Activated CD4-positive, alpha-beta T cell treated with anti-CD3 and anti-CD28 coated beads for 4 hours (primary cell): Measurements from ENCODE around the gene CBFA2T3.
A peak's percentile ranks its signal among the peaks of the same experiment; 100 is the strongest.

Experiments used
- DNase-seq, 2 donors: peaks; one replicate each; pipeline ENCODE4 v3.0.0-alpha.2; 2020

CBFA2T3 gene

DNA sequence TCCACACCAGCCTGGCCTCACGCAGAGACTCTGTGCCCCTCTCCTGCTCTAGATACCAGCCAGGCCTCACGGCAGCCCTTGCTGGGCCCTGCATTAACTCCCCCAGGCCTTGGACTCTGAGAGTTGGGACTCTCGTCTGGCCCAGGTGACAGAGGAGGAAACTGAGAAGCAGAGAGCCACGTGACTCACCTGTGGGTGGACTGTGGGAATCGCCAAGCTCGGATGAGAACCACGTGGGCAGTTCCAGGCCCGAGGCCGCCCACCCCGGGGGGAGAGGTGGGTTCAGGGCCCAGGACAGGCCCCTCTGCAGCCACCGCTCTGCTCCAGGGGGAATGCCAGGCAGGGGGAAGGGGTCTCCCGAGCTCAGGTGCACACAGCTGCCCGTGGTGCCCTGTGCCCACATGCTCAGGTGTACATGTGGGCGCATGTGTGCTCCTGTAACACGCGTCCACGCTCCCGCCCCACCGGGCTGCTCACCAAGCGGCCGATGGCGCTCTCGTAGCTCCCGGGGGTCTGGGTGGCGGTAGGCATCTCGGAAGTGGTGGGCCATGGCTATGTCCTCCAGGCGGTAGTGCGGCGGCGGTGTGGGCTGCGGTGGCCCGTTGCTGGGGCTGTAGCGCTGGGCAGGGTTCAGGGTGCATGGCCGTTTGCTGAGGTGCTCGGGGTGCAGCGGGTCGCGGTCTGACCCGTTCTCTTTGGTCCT is 92.3 kb downstream of the CBFA2T3 start:
- DNase-seq, result no peak

DNA sequence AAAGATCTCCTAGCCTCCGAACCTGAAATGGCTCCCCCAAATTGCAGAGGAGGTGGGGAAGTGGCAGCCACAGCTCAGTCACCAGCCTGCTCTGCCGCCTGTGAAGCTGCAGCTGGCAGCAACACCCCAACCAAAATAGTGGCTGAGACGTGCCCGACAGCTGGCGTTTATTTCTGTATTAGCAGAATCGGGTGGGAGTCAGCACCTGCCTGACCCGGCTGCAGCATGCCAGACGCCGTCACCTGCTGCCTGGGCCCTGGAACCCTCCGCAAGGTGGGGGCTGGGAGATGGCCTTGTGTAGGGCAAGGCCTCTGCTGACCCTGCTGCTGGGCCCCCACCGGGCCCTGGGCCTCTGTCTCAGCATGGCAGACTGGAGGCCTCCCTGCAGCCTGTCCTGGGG is 93.1 kb downstream of the CBFA2T3 start:
- DNase-seq, result no peak

DNA sequence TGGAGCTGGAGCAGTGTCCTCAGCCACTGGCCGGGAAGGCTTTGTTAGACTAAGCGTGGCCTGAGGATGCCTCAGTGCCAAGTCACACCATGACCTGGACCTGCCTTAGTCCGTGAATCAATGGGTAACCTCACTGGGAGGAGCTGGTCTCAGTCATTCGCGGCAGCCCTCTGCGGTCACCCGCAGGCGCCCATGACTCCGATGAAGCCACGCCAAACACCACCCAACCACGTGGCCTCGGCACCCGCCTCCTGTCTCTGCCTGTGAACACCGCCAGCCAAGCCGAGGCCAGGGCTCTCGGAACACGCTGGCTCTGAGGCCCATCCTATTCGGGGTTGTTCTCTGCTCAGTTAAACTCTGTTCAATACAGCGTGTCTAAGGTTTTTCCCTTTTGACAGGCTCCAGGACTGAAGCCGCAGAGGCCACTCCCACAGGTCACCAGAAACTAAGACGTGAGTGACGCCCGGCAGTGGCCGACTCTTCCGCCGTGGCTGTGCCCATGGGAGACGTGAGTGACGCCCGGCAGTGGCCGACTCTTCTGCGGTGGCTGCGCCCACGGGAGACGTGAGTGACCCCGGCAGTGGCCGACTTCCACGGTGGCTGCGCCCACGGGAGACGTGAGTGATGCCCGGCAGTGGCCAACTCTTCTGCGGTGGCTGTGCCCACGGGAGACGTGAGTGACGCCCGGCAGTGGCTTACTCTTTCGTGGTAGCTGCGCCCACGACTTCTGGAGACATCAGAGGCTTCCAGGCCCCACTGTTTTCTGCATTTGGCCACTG is 93.7 kb downstream of the CBFA2T3 start:
- no peak for DNase-seq

DNA sequence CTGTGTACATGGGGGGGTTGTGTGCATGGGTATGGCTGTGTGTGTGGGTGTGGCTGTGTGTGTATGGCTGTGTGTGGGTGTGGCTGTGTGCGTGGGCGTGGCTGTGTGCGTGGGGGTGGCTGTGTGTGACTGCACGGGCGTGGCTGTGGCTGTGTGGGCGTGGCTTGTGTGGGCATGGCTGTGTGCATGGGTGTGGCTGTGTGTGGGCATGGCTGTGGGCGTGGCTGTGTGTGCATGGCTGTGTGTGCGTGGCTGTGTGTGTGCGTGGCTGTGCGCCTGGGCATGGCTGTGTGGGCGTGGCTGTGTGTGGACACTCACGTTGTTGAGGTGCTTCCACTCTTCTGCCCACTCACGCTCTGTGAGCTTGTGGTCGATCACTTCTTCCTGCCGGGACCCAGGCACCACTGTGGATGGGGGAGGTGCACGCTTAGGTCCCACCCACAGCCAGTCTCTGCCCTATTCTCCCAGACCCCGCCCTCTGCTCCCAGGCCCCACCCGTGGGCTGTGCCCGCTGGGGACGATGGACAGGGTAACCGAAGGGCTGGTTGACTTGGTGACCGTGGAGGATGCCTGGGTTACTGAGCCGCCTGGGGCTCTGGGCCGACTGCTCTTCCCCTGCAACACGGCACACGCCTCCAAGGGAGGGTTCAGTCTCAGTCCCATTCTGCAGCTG is 94.5 kb downstream of the CBFA2T3 start:
- DNase-seq, result peak; percentile 19 to 44

DNA sequence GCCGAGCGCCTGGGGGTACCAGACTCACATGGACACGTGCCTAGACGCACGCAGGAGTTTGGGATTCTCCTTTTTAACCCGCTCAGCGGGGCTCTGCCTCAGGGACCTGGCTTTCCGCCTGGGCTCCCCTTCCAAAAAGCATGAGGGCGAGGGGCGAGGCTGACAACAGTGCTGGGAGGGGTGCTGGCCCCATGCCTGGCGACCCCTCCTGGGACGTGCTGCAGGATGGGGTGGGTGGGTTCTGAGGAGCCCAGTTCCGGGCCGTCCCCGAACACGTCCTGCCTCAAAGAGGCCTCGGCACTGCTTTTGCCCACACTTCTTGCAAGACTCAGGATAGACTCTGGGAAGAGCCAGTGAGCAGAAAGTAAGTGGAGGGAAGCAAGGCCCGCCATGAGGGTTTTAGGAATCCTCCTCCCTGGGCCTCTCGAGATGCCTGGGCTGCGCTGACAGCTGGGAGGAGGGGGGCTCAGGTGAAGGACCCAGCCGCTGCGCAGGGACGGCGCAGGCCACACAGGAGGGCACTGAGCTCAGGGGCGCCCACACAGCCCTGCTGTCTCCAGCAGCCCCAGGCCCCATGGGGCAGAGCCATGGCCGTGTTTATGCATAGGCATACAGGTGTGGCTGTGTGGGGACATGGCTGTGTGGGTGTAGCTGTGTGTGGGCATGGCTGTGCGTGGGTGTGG is 95.2 kb downstream of the CBFA2T3 start:
- DNase-seq, result no peak

DNA sequence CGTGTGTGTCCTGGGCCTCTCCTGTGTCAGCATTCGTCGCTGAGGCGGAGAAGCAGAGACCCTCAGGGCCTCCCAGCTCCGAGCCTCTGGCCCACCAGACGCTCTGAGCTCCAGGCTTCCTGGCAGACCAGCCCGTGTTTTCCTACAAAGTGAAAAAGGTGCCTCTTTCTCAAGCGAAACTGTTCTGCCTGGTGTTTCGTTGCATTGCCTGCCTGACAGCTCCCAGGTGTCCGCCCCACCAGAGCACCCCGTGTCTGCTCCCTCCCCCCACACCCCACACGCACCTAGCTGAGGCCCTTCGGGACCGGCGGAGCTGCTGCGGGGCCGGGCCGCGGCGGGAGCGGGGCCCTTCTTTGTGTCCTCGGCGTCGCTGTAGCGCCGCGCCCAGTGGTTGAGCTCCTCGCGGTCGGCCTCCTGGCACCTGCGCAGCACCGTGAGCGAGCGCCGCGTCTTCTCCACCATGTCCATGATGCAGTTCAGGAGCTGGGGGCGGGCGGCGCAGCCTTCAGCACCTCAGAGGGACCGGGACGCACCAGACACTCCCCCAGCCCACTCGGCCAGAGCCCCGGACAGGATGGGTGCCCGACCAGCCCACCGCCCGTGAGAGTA is 95.9 kb downstream of the CBFA2T3 start:
- no peak for DNase-seq

DNA sequence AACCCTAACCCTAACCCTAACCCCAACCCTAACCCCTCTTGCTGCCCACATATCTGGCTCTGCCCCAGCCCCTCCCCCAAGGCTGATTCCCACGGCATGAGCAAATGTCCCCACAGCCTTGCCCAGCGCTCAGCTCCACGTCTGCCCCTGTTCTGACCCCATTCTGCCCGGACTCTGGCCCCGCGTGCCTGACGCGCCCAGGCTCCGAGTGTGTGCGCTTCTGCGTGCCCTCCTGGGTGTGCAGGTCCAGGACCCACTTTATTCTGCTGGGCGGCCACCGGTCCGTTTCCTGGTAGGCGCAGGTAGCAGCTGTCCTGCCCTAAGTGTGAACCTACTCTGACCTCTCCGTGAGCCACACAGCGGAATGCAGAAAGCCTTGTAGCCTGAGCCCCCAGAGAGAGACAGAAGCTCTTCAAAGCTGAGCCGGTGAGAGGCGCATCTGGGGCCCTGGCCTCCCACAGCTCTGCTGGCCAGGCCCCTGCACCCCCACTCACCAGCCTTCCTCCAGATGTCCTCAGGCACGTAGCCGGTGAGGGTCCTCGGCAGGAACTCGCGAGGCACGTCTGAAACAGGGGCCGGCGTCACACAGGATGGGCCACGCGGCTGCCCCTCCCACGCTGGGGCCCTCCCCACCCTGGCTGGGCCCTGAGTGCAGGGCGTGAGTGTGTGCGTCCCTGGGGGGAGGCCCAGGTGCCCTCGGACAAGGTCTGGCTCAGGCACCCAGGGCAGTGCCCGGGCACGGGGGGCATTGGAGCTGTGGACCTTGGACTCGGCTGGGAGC is 96.6 kb downstream of the CBFA2T3 start:
- DNase-seq, result no peak

DNA sequence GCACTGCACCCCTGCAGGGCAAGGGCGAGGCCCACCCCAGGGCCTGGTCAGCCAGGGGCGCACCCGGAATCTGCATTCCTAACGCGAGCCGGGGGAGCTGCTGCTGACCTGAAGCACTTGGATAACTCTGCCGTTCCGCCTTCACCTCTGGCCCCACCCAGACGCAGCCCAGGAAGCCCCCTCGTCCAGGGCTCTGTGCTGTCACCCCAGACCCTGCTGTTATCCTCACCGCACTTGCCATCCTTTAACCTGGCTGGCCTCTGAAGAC is 97.3 kb downstream of the CBFA2T3 start:
- no peak for DNase-seq

DNA sequence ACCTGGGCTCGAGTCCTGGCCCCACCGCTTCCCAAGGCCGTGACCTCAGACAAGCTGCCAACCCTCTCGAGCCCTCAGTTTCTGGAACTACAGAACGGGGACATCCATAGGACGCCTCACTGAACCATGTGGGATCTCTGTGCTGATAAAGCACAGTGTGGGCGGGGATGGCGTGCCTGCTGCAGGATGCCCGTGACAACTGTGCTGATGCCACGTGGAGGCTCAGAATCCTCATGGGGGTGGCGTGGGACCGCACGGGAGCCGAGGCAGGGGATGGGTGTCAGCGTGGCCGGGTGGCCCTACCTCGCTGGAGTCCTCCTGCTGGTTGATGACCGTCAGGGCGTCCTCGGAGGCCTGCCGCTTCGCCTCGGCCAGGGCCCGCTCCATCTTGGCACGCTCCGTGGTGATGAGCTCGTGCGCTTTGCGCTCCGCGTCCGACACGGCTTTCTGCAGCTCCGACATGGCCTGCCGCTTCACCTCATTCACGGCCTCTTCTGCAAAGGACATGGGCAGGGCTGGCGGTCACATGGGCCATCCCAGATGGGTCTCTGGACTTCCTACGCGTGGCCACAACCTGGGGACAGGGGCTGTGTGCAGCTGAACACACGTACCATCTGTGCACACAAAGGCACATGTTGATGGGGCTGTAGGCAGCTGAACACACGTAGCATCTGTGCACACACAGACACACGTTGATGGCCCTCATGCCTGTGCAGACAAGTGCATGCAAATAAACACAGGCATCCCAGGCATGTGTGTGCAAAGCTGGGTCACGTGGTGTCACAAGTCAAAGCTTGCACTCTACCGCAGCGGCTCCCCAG is 97.8 kb downstream of the CBFA2T3 start:
- DNase-seq, result no peak

DNA sequence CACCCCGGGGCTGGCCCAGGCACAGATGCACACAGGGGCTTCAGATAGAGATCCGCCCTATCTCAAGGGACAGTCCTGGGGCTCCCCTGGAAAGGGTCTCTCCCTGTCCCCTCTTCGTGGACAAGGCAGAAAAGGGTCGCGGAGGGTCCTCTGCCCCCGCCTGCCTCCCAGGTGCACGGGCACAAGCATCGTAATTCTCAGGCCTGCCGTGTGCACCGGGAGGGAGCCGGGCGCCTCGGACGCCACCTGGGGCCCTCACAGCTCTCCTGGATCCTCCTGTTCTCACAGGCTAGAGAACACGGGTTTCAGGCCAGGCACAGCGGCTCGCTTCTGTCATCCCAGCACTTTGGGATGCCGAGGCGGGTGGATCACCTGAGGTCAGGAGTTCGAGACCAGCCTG is 98.7 kb downstream of the CBFA2T3 start:
- DNase-seq, result no peak

DNA sequence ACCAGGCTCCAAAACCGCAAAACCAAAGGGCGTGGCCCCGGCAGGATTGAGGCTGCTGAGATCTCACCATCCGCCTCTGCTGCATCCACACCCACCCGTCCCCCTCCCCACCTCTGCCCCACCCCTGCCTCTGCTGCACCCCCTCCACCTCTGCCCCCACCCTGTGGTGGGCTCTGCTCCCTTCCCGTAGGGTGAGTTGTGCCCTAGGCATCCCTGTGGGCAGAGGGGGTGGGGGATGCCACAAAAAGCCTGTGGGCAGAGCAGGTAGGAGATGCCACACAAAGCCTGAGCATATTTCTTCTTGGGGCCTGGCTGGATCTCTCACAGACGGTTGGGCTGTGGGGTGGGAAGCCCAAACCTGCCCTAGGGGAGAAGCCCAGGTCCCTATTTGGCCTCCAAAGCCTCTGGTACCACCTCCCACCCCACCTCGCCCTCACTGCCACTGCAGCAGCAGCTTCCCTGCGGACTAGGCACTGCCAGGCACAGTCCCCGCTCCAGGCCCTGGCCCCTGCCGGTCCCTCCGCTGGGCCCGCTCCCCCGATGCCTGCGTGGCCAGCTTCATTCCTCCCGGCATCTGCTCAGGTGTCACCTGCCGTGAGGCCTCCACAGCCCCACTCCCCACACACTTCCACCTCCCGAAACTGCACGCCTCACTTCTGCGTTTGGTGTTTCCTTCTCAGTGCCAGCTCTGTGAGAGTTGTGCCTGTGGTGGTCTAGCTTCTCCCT is 99.3 kb downstream of the CBFA2T3 start:
- no peak for DNase-seq

DNA sequence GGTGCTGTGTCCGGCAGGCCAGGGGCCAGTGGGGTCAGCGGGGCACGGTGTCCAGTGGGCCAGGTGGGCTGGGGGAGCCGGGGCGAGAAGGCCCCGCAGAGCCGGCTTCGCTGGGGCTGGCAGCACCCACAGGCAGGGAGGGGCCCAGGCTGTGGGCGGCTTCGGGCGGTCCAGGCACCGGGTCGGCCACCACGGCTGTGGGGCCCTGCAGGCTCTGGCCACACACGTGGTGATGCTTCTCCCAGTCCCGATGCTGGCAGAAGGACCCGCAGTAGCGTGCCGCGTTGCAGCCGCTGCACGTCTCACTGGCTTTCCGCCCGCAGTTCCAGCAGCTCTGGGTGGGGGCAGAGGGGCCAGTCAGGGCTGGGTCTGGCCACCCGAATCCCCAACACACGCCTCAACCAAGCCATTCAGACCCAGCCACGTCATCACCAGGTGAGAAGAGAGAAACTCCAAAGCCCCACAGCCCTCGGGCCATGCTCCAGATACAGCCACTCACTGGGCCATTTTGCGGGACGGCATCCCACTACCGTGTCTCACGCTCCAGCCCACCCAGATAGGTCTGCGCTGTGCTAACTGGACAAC is 100.0 kb downstream of the CBFA2T3 start:
- no peak for DNase-seq

DNA sequence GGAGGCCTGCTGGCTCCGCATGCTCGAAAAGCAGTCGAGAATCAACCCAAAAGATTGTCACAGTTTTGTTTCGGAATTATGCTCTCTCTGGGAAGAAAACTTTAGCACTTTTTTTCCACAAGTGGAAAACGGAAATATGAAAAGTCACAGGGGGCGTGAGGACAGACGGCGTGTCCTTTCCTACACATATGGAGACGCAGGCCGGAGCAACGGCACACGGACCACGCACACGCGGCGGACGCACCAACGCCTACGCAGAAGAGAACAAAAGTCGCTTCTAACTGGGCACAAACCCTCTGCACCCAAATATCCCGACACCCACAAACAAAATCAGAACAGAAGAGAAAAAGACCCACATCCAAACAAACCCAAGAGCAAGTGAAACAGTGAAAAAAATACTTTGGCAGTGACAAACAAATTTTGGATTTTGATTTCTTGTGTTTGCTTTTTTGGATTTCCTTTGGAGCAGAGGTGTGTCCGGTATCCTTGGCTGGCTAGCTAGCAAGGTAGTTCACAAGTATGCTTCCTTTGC is 101.2 kb downstream of the CBFA2T3 start:
- DNase-seq, result no peak

DNA sequence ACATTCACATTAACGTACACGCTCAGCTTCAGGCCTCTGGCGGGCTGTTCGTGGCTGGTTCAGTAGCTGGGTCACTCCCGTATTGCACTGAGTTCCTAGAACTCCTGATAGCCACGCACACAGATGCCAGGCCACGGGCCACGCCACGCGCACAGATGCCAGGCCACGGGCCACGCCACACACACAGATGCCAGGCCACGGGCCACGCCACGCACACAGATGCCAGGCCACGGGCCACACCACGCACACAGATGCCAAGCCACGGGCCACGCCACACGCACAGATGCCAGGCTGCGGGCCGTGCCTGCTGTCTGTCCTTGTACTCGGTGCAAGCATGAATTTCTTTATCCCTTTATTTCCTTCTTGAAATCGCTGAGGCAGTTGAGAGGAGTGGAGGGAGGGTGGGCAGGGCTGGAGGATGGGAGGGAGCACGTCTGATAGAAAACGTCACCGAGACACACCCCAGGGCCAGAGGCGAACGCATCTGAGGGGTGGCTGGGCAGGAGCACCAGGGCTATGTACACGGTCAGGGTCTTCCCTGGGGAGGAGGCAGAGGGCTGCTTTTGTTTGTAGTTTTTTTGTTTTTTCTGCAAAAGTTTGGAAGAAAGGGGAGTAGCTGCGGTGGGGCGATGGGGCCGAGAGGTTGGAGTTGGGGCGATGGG is 101.9 kb downstream of the CBFA2T3 start:
- no peak for DNase-seq

DNA sequence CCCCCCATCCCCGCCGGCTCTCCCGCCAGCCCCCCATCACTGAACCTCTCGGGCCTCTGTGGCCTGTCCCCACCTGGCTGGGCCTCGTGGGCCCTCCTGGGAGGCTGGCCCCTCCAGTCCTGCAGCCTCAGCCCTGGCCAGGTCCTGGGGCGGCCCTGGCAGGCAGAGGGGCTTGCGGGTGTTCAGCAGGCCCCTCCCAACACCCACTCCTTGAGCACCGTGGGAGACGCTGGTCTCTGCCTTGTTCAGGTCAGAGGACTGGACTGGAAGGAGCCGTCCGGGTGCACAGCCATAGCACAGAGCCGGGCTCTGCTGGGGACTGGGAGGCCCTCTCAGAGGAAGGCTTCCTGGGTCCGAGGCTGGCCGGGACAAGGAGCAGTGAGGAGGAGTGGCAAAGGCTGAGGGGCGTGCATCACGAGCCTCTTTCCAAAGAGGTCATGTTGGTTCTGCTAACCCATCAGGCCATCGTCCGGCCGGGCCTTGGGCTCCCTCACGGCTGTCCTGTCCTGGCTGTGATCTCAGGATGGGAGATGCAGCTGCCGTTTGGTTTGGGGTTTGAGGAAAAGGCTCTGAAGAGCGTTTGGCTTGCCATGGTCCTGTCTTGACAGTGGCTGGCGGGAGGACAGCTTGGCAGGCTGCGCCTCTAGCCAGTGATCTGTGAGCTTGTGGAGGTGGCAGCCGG is 104.2 kb downstream of the CBFA2T3 start:
- no peak for DNase-seq

DNA sequence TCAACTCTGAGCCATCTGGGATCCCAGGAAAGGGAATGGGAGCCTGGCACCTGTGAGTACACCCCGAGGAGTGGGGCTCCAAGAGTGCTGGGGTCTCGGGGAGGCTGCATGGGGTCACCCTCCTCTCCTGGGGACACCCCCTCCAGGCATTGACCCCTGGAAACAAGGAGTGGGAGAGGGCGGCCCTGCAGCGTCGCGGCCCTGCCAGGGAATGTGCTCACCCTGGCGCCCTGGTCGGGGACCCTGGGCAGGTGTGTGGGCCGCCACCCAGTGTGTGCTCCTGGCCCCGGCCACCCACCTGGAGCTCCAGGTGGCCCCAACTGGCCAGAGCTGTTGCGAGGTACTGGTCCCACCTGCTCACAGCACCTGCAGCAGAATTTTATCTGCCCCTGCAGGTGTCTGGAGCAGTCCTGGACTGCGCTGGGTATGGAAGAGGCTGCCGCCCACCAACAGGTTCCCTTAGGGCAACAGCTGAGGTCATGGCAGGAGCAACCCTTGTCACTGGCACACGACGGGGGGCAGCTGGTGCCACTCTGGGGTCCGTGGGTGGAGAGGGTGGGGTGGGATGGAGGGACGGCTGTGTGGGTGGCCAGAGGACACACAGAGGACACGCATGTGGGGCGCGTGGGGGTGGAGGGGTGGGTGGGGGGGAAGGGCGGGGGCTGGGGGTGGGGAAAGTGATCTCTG is 105.1 kb downstream of the CBFA2T3 start:
- DNase-seq, result no peak

DNA sequence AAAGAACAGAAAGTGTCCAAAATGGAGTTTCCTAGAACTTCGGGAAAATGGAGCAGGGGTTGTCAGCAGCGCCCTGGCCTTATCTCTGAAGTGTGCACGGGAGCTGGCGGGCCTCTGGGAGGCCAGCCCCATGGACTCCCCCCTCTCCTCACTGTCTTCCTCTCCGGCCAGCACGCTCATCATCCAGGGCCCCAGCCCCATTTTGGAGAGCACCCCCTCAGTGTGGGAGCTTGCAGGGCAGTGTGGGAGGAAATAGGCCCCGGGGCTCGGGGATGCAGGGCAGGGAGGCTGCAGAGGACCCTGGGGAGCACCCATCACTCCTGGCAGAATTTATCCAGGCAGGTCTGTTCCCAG is 105.7 kb downstream of the CBFA2T3 start:
- no peak for DNase-seq

DNA sequence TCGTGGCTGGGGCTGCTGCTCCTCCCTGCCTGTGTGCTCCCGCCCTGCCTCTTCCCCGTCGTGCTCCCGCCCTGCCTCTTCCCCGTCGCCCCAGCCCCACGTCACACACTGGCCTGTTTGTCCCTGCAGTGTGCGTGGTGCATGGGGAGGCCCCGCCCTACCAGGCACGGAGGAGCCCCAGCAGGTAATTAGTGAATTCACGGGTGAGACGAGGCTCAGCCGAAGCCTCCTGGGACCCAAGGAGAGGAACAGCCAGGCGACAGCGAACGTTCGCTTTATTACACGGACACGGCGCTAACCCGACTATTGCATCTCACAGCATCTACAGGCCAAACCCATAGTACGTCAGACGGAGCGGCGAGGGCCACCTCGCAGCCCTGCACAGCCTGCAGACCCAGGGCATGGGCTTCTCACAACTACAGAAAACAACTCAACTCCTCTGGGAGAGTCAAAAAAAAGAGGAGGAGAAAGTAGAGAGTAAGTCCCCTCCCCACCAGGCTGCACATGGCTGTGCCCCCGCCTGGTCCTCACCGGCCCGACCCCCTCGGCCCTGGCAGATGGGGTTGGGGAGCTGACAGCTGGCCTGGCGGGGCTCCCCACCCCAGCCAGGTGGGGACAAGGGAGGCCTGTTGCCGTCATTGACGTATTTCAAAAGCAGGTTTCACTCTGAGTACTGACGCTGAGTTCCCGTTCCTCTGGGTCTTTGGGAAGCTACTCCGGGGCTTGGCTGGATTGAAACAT is 106.2 kb downstream of the CBFA2T3 start:
- DNase-seq, result no peak
